ENCODE data around the gene TIMM21.
A peak's percentile ranks its signal among the peaks of the same experiment; 100 is the strongest.

Gene TIMM21, protein sequence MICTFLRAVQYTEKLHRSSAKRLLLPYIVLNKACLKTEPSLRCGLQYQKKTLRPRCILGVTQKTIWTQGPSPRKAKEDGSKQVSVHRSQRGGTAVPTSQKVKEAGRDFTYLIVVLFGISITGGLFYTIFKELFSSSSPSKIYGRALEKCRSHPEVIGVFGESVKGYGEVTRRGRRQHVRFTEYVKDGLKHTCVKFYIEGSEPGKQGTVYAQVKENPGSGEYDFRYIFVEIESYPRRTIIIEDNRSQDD

DNA sequence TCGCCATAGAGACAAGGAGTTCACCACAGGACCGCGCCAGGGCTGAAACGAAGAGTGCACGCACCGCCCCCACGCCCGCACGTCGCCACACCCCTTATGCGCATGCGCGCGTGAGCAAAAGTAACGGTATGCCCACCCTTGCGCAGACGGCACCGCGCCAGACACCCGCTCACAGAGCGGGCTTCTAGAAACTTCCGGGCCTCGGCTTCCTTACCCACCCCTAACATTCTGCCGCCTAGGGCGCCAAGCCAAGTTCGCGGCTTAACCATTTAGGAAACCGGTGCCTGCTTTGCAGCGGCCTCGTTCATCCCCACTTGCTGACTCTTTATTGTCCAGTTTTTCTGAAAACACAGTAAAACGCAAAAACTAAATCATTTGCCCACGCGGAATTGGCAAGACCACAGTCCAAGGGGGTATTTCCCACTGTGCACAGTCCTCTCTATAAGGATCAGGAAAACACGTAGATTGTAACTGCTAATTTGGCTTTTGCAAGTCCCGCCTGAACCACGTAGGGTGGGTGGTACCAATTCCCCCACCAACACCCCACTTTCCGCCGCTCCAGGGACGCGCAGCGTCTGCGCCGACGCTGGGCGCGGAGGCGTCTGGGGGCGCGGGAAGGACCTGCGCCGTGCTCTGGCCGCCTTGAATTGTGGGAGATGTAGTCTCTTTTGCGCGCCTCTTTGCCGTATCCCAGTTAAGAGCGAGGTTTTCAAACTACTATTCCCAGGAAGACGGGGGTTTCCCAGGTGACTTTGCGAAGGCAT is at the start of gene TIMM21, which contains the start of gene FBXO15:
TIMM21 (plus strand) TSS at position 745 of the 764 bp plus-strand sequence. CDS start 286 bp downstream, outside the sequence.
FBXO15 (minus strand) TSS at position 56 of the 764 bp plus-strand sequence; CDS start at position 7, 49 bp downstream.
- peak; percentile 76 for DNase-seq (ENCODE audit: low spot score)

DNA sequence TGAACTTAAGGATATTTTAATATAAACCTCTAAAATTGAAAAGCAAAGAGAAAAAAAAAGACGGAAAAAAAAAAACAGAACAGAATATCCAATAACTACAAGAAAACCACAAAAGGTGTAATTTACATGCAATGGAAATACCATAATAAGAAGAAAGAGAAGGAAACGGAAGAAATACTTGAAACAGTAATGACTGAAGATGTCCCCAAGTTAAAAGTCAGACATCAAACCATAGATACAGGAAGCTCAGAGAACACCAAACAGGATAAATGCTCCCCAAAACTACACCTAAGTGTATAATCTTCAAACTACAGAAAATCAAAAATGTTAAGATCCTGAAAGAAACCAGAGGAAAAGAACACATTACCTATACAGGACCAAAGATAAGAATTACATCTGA is 39.9 kb upstream of the TIMM21 start:
- DNase-seq (ENCODE audit: low spot score) = no peak

DNA sequence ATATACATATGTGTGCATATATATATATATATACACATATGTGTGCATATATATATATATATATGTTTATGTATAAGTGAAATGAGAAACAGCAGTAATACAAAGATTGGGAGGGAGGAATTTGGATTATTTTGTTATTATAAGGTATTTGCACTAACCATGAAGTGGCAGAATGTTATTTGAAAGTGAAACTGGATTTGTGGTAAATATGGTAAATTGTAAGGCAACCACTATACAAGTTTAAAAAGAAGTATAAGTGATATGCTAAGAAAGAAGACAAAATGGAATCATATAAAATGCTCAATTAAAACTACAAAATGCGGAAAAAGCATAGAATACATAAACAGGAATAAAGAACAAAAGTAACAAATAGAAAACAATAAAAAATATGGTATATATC is 38.2 kb upstream of the TIMM21 start:
- no peak for DNase-seq (ENCODE audit: low spot score)

DNA sequence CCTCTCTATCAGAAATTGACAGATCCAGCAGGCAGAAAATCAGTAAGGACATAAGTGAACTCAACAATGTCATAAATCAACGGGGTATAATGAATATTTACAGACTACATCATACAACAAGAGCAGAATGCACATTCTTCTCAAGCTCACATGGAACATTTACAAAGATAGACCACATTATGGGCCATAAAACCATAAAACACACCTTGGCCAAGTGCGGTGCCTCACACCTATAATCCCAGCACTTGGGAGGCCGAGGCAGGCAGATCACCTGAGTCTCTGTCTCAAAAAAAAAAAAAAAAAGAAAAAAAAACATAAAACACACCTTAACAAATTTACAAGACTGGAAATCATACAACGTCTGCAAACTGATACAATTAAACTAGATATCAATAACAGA is 37.3 kb upstream of the TIMM21 start:
- DNase-seq (ENCODE audit: low spot score) = no peak

DNA sequence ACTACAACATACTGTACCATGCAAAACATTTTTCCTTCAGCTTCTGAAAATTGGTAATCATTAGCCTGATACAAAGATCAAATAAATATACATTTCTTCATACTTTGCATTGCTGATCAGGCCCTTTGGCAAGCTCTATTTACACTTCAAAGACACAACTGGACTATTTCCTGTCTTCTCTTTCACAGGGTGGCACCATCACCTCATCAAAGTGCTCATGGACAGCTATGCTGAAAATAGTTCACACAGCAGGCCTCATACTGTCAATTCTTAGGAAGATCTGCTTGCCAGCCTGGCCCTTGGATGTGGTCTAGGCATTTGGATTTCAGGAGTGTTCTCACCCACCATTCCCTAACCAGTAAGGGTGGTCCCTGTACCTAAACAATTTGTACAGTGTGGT is 34.6 kb upstream of the TIMM21 start:
- no peak for DNase-seq (ENCODE audit: low spot score)

DNA sequence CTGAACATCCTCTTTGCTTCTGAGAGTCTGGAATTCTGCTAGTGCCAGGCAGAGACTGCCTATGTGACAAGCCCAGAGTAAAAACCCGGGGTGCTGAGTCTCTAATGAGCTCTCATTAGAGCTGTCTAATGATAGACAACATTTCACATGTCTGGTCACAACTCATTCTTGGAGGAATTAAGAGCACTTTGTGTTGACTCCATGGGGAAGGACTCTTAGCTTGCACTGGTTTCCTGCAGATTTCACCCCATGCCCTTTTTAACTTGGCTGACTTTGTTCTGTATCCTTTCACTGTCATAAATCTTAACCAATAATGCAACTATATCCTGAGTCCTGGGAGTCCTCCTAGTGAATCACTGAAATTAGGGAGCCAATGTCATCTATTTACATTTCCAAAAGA is 34.2 kb upstream of the TIMM21 start:
- no peak for DNase-seq (ENCODE audit: low spot score)

DNA sequence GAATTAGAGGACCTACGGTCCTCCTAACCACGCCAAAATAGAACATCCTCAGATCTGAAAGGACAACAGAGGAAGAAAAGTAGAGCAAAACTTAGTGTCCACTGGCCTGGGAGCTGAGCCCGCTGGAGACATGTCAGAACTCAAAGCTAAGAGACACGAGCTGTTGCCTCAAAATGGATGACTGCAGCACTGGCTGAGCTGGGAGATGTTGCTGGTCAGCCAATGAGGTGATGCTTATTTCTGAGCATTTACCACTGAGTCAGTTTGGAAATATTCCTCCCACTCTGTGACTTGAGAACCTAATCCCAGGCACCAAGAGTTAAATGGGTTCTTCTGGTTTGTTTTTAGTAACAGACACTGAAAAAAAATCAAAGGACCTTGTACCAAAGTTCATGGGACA is 33.3 kb upstream of the TIMM21 start:
- DNase-seq (ENCODE audit: low spot score) = no peak

DNA sequence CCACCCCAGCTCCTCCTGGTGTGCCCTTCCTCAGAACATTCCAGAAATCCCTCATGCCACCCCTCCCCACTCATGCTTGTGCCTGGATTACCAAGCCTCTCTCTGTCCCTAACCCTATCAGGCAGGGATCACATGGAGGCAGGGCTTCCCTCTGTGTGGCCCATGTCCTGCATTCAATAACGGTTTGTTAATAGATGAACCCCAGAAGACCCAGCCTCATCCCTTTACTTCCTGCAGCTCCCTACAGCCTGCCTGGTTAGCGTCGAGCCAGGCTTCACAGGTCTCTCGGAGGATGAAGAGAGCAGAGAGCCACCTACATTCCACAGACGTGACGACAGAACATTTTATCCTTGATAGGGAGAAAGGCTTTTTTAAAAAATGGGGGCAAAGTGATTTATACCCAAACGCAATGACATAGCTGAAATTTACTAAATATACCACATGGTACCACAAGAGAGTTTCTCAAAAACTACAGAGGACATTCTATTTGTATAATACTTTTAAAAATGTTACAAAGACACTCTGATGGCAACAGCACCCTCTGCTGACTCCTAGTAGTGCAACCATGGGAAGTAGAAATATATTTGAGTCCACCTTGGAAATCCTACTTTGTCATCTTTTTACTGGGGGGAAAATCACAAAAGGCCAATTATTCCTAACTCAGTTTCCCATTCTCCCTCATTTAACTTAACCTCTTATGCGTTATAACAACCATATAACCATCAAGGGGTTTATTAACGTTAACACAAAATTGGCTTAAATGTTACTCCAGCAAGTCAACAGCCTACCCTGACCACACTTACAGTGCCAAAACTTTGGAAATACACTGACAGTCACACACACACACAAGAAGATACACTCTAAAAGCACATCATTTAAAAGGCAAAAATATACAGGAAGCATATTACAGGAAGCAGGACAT is 31.4 kb upstream of the TIMM21 start:
- DNase-seq (ENCODE audit: low spot score) = no peak

DNA sequence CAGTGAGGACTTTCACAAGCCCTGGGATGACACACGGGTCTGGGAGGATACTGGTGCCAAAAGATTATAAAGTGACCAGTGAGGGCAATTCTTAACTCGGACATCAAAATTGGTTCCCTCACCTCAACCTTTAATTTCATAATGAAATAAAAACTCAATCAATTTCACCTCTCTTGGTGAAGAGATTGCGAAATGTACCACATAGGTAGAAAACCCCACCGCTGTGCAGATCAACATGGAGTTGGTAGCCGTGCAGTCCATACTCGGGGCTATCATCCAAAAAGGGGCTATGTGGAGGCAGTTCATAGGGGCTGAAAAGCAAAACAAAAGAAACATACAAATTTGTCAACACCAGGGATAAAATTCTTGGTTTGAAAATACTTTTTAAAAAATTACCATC is 25.1 kb upstream of the TIMM21 start:
- no peak for DNase-seq (ENCODE audit: low spot score)

DNA sequence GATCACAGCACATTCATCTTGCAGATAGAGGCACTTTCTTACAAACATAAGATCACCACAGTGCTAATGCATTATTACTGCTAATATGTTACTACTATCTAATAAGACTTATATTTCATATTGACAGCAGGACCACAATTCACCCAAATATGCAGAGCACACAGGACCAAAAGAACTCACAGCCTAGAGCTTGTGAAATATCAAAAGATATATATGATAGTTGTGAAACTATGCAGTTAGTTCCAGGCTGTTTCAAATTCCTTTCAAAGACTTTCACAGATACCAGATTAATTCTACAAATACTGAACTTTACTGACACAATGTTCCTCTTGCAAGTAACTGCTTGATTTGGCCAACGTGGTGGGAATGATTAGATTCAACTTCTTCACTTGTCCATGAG is 23.7 kb upstream of the TIMM21 start:
- no peak for DNase-seq (ENCODE audit: low spot score)

DNA sequence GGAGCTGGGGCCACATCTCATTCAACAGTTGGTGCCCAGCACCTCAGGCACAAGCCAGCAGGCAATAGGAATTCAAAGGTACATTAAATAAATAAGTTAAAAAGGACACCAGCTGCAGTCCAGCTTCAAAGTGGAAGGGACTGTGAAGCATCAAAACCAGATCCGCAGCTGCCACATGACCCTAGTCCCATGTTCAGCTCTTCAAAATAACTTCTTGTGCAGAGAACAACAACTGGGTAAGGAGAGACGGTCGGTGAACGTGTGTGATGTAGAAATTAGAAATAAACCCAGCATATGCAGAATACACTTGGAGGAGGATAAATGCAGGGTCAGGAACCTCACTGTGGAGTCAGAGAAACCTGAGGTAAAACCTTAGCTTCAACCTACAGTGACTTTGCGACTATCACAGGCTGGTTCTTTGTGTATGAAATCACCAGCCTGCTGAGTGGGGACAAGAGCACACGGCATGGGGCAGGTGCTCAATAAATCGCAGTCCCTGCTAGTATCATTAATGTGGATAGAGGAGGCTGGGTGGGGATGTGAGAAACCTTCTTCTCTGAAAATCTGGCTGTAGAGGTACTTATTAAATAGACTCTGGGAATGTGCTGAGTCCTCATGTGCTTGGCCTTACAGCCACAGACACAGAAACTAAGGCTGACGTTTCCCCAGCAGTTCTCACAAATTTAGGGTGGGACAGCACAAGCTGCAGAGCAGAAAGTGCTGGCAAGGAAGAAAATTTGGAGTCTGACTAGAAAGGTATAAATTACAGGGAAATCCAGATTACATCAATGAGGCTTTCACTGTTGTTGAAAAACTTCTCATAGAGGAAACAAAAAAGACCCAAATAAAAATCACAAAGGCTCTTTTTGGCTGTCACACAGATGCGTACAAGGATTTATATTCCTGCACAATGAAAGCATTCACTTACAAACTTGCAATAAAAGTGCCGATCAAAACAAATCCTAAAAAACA is 21.4 kb upstream of the TIMM21 start:
- DNase-seq (ENCODE audit: low spot score) = no peak

DNA sequence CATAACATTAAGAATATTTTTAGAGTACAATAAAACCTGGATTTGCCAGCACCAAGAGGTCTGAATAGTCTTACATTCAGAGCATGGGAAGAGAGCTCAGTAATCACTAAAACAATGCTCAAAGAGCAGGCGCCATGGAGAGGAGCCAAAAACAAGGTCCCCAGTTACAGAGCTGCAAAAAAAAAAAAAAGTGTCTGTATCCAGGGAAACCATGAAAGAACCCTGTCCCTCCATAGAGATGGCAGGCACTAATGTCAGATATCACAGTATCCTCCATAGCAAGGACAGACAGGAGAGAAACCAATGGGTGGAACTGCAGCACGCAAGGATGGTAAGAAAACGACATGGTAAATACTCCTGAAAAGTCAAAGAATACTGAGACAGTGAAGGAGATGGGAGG is 20.2 kb upstream of the TIMM21 start:
- DNase-seq (ENCODE audit: low spot score) = no peak

DNA sequence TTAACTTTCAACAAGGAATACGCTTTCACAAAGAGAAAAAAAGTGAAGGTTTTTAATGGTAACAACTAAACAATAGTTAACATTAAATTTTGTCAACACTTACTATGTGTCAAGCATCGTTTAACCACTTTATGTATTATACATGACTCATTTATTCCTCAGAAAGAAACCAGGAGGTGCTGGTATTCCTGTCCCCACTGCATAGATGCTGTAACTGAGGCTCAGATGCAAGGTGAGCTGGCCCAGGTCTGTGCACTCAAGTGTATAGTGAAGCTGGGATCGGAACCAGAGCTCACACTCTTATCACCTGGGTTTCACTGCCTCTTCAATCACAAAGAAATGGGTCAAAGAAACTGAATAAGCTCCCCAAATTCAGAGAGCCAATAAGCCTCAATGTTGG is 17.2 kb upstream of the TIMM21 start:
- no peak for DNase-seq (ENCODE audit: low spot score)

DNA sequence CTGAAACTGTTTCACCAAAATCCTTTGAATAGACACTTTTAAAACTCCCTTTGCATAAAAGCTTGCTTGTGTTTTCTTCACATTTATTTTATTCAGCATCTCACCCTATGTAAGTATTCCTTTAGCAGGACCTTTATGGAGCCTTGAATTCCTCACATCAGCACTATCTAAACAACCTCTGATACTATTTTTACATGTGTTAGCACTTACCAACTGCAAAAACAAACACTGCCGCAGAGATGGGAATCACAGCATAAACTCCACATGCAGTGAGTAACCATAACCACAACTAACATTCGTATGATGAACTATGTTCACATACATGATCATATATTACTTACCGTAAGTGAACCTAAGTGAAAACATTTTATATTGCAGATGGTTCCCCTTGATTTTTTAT is 16.1 kb upstream of the TIMM21 start:
- no peak for DNase-seq (ENCODE audit: low spot score)

DNA sequence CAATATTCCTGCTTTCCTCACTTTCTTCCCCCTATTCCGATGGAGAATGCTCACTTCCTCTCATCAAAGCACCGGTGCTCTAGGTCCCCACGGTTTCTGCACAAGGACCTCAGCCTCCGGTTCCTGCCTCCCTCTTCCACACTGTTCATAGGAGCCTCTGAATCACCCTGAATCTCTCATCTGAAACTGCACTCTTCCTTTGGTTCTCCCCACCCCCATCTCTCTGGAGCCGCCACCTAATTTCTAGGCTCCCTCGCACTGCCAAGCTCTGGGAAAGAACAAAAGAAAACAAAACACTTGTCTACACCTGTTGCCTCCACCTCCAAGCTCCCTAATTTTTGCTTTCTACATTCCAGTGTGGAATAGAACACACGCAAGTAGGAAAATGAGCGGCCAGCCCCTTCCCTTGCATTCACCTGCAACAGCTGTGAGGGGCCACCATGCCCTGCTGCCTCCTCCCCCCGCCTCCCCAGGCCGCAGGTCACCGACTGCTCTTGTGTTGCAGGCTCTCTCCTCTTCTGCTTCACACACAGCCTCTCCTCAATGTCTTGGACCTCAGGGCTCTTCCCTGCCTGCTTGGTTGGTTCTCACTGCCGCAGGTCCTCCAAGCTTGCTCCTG is 10.3 kb upstream of the TIMM21 start:
- no peak for DNase-seq (ENCODE audit: low spot score)

DNA sequence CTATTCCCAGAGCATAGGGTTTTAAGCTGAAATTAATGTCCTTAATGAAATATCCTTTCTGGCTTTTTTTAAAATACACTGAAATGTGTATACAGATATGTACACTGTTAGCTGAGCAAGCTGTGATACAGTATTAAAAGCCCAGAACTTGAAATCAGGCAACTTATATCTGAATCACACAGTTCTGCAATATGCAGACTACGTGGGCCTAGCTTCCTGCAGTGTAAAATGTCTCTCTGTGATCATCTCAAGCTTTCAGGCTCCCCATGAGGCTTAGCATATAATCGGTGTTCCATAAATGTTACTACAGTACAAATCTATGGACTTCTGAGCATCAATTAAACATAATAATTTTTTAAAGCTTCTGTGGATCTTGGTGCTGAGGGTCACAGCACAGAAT is 8.9 kb upstream of the TIMM21 start:
- DNase-seq (ENCODE audit: low spot score) = no peak

DNA sequence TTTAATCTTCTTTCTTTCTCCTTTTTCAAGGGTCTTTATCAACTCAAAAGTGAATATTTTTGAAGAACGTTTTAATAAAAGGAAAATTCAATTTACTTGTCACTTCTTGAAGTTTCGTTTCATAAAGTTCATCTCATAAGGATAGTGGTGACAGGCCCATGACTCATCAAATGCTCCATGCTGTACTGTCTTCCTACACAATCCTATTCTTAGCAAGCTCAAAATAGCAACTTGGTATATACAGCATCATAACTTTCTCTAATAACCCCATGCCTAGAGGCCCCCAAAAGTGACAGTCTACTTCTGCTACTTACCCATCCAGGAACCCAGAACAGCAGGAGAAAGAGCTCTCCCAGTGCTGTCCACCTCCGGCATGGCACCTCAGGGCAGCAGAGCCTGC is 8.4 kb upstream of the TIMM21 start:
- no peak for DNase-seq (ENCODE audit: low spot score)

DNA sequence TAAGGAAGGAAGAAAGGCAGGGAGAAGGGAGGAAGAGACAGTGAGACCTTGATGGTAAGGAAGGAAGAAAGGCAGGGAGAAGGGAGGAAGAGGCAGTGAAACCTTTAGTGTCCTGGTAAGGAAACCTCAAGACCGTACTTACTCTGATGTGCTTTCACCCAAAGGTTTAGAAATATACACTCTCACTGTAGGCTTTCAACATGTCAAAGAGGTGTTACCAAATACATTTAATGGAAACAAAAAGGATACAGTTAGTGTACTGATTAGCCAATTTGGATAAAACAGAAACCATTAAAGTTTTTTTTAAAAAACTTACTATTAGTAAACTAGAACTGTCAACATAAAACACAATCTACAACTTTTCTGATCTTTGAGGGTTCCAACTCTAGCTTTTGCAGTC is 7.7 kb upstream of the TIMM21 start:
- DNase-seq (ENCODE audit: low spot score) = no peak

DNA sequence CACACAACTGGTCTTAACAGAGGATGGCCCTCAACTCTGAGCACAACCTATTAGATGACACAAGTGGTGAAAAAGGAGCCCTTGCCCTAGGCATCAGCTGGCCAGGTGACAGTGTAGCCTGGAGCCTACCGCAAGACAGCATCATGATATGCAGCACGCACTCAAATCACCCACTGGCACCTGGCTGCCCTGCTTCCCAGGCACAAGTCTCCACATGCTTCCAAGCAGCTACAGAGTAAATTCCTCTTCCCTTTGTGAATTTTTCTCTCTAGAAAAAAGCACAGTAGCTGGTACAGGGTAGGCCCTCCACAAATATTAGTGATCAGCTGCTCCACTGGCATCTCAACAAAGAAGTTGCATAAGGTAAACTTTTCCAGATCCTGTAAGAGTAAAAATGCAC is 6.7 kb upstream of the TIMM21 start:
- DNase-seq (ENCODE audit: low spot score) = no peak

DNA sequence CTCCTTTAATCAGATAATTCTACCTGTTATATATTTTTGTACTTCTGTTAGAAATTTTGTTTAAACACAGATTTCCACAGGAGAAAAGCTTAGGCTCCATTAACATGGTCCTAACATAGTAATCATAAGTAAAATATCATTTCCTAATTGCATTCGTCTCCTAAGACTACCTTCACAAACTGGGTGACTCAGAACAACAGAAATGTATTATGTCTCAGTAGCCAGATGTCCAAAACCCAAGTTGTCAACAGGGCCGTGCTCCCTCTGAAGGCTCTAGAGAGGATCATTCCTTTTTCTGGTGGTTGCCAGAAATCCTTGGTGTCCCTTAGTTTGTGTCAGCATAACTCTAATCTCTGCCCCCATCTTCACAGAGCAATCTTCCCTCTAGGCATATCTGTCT is 6.1 kb upstream of the TIMM21 start:
- no peak for DNase-seq (ENCODE audit: low spot score)

DNA sequence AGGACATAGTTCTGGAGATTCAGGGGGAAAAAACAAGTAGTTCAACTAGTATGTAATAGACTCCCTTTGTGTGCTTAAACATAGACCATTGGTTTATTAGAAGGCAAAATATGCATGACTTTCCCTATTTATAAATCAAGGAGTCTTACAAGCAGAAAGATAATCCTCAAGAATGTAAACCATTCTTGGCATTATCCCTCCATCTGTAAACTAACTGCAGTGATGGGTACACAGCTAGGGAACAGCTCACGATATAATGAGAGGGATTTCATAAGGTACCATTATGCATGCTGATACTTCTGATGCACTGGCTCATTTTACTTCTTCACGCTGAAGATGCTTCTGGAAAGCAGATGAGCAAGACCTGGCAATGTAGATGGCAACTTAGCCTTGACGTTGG is 1.6 kb upstream of the TIMM21 start:
- DNase-seq (ENCODE audit: low spot score) = no peak
